NCI-H345 treated with DMSO at 0.1 percent for 48 hours (cell line): Measurements from ENCODE around the gene CTSZ.
"Not testable (repeated sequence)": the region's sequence is repeated elsewhere in the genome, so short reads cannot be mapped to it uniquely, and the experiment has no call there.

Experiments used
- DNase-seq: peaks from one replicate; lab custom pipeline; 2025; ENCODE audit not compliant: unreplicated experiment; lab: John Stamatoyannopoulos, UW

CTSZ gene

DNA sequence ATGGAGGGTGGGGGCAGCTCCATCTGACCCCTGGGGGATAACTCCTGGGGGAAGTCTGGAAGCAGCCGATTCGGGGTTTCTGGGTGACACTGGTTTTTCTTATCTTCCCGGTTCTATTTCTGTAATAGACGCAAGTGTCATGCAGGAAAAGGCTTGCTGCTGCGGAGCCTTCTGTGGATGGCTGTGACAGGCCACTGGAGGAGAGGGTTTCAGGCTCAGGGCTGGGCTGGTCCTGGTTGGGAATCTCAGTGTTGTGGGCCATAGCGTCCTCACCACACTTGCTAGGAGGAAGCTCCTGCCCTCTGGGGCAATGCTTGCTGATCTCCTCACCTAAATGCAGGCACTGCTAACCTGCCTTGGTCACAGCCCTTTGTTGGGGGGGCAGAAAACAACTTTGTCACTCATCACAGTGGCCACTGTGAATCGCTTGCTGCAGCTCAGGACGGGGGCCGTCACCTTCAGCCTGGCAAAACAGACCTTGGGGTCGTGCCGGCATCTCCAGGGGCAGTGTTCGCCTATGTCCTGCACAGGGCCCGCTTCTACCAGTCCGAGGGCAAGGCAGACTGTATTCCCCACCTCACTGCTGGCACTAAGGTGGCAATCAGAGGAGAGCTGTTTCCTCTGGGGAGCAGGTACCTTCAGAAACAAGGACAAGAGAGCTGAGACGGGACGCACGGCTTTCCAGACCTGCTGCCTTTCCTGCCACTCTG lies 7.8 kb upstream of the CTSZ start:
- no peak for DNase-seq

- DNase-seq = no peak
Measured at GRCh38 chr20:59013959-59014608, 7.0 kb upstream of the CTSZ start.

- DNase-seq = no peak
Measured at GRCh38 chr20:59013031-59013951, 6.2 kb upstream of the CTSZ start.

GRCh38 chr20:59011874-59012157 lies 4.8 kb upstream of the CTSZ start:
- not testable (repeated sequence) for DNase-seq

GRCh38 chr20:59010995-59011873 lies 4.2 kb upstream of the CTSZ start:
- DNase-seq = no peak

- no peak for DNase-seq
Measured at GRCh38 chr20:59010321-59010994, 3.4 kb upstream of the CTSZ start.

DNA sequence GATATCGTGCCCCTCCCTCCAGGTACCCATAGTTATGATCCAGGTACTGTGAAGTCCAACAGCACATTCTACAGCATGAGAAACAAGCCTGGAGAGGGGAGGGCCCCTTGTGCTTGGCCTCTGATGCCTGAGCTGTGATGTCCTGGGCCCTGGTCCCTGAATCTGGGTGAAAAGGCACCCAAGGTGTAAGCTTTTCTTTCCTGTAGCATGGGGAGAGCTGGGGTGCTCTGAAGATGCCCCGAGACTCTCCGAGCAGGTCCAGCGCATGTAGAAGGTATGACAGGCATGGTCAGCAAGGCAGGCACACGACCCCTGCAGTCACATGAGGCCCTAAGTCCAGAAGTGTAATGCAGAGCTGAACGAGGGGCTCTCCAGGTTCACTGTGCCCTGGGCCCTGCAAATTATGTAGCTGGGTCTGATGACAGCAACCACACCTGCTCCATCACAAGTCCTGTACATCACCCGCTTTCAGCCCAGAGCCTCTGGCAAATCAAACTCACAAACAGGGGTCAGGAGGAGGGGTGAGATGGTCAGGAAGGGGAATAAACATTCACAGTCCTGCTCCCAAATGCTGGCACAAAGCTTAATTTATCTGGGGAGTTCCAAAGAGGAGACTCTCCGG lies 1.8 kb upstream of the CTSZ start:
- no peak for DNase-seq

DNA sequence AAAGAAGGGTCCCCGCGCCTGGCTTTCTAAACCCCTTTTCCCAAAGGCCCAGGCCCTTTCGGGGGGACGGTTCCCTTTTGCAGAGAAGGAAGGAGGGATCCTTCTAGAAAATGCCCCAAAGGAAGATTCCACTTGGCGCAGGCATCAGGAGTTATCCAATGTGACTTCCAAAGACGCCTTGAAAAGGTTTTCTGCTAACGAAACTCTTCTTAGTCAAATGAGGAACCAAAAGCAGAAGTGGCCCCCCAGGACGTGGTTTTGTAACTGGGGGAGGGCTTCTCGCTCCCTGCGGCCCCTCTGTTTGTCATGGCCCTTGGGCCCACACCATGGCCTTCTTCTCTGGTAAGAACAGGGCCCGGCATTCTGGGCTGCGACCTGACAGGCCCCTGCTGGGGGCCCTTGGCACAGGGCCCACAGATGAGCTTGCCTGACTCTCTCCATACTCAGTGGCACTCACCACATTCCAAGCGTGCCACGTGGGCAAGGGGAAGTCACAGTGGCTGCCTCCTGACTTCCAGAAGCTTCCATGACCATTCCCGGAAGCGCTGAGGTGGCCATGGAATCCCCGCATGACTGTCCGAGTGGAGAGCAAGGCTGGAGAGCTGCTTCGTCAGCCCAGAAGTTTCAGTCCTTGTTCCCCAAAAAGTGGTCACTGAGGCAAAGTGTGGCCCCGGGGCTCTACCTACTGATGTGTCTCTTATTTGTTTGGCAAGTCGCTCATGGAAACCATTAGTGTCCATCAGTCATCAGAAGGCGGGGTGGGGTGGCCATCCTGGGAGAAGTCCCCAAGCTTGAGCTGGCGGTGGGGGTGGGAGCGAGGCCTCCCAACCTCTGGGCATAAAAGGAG lies 834 bp upstream of the CTSZ start:
- DNase-seq = no peak

GRCh38 chr20:59006167-59006863 lies 739 bp downstream of the CTSZ start:
- DNase-seq = no peak

DNA sequence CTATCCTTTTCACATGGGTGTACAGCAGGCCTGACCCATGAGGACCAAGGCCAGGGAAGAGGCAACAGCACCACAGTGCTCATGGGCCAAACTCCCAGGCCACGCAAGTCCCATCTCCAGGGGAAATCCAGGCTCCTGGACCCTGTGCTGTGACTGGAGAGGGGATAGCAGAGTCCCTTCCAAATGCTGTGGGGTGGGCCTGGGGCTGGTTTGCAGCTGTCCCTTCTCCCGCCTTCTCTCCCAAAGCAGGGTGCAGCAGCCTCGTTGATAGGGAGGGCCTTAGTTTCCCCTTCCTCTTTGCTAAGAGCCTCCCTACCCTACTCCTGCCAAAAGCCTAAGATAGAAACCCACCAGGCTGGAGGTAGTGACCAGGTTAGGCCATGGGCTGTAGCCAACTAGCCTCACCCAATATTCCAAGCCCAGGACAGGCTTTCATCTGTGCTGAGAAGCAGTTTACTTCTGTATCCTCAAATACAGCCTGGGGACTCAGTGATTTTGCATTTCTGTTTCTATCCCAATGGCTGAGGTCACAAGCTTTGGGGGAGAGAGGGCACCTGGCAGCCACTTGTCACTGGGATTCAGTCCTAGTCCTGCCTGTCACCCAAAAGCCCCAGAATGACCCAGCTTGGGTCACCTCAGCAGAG lies 1.4 kb downstream of the CTSZ start:
- DNase-seq = no peak

GRCh38 chr20:59004763-59005522 lies 2.1 kb downstream of the CTSZ start:
- no peak for DNase-seq

GRCh38 chr20:59004493-59004762 lies 2.6 kb downstream of the CTSZ start:
- no peak for DNase-seq

DNA sequence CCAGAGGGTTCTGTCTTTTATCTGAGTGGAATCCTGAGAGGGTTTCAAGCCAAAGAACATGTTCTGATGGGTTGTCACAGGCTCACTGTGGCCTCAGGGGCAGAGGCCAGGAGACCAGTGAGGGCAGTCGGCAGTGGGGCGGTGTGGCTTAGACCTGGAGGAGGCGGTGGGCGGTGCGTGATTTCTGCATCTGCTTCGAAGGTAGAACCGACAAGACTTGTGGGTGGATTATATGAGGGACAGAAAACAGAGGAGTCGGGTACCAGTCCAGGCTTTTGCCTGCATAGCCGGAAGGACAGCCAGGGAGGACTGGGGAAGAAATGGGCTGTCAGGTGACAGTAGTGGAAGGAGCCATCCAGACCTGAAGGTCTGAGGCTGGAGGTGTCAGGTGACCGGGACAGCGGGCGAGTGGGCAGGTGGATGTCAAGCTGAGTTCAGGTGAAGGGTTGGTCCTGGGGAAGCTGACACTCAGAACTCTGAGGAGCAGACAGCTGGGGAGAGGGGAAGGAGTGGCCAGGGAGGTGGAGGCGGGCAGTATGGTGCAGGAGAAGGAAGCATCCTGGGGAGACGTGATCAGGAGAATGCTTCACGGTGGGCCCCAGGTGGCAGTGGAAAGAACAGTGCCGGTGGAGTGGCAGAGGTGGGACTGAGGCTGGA lies 3.1 kb downstream of the CTSZ start:
- no peak for DNase-seq

DNA sequence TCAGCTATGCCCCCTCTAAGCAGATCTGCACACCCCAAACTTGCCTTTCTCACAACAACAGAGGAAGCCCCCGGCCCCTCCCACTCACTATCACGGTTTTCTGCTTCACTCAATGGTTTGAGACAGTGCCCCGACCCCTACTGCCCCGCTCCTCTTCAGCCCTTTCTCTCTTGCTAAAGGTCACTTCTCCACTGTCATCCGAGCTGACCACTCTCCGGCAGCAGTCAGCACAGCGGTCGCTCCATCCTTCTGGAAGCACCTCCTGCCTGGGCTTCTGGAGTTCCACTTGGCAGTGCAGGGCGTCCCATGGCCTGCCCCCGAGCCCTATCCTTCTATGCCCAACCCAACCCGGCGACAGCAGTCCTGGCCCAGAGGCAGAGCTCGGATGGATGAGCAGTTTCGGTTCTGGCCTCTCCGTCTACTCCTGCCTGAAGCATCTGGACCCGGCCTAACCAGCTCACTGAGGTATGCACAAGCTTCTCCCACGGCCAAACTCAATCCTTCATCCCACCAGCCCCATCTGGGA lies 4.1 kb downstream of the CTSZ start:
- no peak for DNase-seq

- no peak for DNase-seq
Measured at GRCh38 chr20:59002388-59002787, 4.7 kb downstream of the CTSZ start.

- no peak for DNase-seq
Measured at GRCh38 chr20:59001449-59002171, 5.4 kb downstream of the CTSZ start.
